ENCODE measurements around the gene CMSS1.

DNA sequence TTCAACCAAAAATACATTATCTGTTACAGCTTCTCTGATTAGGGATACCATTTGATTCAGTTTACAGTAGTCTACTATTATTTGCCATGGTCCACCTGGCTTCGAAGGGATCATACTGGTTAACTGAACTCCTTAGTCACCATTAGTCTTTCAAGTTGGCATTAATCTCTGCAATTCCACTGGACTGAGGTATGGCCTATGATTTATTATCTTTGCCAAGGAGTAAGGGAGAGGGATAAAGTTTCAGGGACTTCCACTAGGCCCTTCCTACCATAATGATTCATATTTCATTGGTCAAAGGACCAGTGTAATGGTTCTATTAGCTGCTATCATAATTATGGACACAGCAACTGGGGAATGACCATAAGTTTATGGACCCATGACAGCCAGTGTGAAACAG is 7.3 kb upstream of the CMSS1 start:
- TF ChIP-seq, protein P1, sequence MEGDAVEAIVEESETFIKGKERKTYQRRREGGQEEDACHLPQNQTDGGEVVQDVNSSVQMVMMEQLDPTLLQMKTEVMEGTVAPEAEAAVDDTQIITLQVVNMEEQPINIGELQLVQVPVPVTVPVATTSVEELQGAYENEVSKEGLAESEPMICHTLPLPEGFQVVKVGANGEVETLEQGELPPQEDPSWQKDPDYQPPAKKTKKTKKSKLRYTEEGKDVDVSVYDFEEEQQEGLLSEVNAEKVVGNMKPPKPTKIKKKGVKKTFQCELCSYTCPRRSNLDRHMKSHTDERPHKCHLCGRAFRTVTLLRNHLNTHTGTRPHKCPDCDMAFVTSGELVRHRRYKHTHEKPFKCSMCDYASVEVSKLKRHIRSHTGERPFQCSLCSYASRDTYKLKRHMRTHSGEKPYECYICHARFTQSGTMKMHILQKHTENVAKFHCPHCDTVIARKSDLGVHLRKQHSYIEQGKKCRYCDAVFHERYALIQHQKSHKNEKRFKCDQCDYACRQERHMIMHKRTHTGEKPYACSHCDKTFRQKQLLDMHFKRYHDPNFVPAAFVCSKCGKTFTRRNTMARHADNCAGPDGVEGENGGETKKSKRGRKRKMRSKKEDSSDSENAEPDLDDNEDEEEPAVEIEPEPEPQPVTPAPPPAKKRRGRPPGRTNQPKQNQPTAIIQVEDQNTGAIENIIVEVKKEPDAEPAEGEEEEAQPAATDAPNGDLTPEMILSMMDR (IDR thresholded peaks at IDR 0.05) = no peak
- TF ChIP-seq POLR2AphosphoS5 (IDR thresholded peaks at IDR 0.05) (no peak), EP300 (IDR thresholded peaks at IDR 0.05) (no peak)
